ENCODE data around the gene ANKLE2.
"Not testable (repeated sequence)": the region's sequence is repeated elsewhere in the genome, so short reads cannot be mapped to it uniquely, and the experiment has no call there.

Gene ANKLE2

DNA sequence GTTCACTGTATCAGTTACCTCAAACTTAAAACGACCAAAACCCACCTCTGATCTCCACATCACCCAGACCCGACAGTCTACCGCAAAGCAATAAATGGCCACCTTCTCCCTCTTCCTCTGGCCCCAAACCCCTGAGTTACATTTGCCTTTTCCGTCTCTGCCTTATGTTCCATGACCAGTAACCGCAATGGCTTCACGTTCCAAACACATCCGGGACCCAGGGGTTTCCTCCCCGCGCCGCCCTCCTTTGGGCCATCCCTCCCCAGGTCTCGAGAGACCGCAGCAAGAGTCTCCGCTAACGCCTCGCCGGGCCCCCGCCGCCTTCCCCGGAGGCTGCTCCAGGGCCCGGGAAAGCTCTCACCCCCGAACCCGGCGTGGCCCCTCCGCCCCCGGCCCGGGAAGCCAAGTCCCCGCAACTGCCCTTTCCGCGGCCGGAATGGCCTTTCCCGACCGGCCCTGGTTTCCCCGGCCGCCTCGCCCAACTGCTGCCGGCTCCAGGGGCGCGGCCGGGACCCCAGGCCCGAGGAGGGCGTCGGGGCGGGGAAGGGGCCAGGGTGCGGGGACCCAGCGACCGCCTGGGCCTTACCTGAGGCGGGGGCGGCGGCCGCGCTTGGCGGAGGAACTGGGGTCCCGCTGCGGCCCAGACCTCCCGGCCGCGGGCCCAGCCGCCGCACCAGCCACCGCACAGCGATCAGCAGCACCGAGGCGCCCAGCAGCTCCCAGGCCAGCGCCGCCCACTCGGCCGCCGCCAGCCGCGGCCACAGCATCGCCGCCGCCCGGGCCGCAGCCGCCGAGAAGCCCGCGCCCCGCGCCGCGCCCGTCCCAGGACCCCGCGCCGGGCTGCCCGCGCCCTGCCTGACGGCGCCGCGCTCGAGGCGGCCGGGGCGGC is at the start of gene ANKLE2:
TSS of gene ANKLE2 (minus strand) at position 801 of the 889 bp plus-strand sequence. CDS start at position 767, 34 bp downstream.
- intact Hi-C loops (cut with DNase I) = loop anchor here (5.0 to 10.0 kb wide), 2 partner anchors 46 to 126 kb away; partner anchors contain the start of genes CHFR and PGAM5
- DNase-seq = peak in 3 of 10 donors; percentile 10 to 91 (median 80)

DNA sequence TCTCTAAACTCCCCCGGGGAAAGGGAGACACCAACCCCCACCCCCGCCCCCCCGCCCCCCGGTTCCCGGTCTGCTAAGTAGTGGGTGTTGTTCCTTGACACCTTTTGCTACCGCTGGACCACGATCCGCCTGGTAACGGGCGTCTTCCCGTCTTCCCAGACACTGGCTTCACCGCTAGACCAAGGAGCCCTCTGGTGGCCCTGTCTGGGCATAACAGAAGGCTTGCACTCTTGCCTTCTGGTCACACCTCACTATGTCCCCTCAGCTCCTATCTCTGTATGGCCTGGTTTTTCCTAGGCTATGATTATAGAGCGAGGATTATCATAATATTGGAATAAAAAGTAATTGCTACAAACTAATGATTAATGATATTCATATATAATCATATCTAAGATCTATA is 47.8 kb upstream of the ANKLE2 start:
- intact Hi-C loops (cut with DNase I) = not testable (repeated sequence)
- DNase-seq = peak in 5 of 10 donors; percentile 56 to 92 (median 58)

DNA sequence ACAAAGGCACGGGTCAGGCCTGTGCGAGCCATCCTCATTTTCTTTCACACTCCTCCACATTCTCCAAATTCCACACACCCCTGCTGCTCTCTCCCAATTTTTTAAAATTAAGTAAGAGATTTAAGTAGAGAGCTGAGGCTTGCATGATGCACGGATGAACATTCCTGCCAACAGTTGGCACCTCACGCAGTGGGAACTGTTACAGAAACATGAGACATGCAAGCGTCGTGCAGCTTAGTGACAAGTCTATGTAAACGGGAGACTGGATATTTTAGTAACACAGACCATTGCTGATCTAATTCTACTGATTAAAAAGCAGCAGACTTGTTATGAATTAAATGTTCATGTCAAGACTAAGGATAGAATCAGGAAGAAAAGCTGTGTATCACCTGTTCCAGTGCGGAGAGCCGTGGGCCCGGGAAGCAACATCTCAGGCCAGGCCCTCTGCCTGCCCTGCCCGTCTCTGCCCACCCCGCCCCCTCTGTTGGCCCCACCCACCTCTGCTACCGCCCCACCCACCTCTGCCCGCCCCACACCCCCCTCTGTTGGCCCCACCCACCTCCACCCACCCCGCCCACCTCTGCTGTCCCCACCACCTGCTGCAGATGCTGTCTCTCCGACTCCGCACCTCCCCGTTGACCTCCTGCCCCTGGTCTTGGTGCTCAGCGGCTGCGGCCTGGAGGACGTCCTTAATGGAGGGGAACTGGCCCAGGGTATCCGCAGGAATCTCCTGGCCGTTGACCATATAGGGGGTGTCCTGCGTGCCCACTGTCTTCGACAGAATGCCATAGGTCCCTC is 45.9 kb upstream of the ANKLE2 start:
- peak in 2 of 10 donors; percentile 43 to 91 for DNase-seq
- intact Hi-C loops (cut with DNase I) = no loop called here

DNA sequence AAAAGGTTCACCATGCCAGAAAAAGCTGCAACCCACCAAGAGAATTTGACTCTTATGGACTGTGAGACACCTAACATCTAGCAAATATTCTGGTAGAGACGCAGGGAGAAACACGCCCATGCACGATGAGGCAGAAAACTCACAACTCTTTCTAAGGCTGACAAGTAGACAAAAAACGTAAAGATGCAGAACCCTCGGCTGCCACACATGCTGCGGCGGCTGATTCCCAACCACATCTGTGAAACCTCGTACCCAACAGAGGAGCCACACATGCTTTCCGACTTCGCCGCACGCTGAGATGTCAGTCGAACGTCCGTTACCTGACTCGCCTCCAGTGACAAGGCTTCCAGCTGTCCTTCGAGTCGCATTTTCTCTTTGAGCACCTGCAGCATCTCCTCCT is 45.2 kb upstream of the ANKLE2 start:
- DNase-seq = peak in 6 of 10 donors; percentile 44 to 91 (median 64)
- intact Hi-C loops (cut with DNase I) = no loop called here

DNA sequence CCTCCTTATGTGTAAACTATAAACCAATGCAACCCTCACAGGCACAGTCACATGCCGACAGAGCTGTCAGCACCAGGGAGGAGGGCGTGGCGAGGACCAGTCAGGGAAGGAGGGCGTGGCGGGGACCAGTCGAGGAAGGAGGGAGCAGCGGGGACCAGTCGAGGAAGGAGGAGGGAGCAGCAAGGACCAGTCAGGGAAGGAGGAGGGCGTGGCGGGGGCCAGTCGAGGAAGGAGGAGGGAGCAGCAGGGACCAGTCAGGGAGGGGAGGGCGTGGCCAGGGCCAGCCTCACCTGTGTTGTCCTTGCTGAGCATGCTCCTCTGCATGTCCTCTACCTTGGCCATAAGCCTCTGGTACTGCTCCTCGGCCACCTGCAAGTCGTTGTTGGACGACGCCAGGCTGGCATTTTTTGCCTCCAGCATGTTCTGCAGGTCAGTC is 42.8 kb upstream of the ANKLE2 start:
- DNase-seq = no peak
- intact Hi-C loops (cut with DNase I) = no loop called here

DNA sequence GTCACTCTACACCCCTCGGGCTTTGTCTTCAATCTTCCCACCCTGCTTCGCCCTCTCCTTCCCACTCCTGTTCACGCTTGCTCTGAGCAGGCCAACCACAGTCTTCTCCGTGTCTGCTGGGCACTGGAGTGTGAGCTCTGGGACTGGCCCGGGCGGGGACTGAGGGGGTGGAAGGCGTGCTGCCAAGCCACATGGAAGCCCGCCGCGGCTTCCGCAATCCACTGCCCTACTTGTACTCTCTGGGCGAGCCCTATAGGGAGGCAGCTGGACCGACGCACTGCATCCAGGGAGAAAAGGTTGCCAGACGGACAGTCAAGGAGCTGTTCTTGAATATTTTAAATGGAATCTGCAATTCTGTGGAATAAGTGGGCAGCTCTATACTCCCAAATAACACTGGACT is 42.3 kb upstream of the ANKLE2 start:
- intact Hi-C loops (cut with DNase I) = no loop called here

DNA sequence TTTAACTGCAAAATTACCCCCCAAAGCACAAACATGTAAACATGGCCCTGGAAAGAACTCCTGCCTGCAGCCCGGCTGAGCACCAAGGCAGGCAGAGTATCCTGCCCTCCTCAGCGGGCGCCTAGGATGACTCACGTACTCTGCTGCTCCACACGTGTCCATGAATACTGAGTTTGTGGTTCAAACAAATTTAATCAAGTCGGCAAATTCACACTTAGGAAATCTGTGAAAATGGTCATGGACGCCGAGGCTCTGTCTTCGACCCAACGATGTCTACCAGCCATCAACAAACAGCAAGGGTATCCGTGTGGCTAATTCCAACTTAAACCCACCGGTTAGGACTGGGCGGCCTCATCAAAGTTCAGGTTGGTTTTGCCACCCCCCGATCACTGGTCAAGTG is 41.5 kb upstream of the ANKLE2 start:
- no peak for DNase-seq
- intact Hi-C loops (cut with DNase I) = no loop called here

More for the DNA sequence above, 42.3 kb upstream of the ANKLE2 start:
- peak in 2 of 10 donors; percentile 31 to 82 for DNase-seq

DNA sequence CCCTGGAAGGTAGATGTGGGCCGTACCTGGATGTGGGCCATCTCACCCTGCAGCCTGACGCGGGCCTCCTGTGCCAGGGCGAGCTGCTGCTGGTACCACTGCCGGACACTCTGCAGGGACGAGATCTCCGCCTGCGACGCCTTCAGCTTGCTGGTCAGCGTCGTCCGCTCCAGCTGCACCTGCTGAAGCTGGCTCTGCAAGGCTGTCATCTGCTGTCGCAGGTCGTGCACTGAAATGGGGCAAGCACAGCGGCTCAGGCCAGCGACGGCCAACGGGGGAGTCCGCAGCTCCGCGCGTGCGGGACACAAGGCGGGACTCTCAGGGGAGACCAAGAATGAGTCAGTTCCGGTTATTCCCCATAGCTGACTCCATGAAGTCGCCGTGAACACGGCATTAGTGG is 40.1 kb upstream of the ANKLE2 start:
- intact Hi-C loops (cut with DNase I) = no loop called here
- no peak for DNase-seq

DNA sequence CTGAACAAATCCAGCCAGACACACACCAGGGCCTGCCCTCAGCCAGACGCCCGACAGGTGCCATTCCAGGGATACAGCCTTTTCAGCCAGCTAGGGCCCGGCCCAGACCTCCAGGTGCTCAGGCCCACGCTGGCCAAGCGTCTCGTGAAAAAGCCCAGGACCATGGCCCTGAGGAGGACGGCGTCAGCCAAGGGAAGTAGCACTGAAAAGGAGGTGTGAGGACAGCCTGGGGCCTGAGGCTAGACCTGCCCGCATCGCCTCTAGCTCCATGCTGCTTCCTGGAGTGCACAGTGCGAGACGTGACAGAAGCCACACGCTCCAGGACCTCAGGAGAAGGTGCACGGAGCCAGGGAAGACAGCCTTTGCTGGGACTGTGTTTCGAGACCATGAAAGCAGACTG is 37.2 kb upstream of the ANKLE2 start:
- intact Hi-C loops (cut with DNase I) = no loop called here
- DNase-seq = no peak

DNA sequence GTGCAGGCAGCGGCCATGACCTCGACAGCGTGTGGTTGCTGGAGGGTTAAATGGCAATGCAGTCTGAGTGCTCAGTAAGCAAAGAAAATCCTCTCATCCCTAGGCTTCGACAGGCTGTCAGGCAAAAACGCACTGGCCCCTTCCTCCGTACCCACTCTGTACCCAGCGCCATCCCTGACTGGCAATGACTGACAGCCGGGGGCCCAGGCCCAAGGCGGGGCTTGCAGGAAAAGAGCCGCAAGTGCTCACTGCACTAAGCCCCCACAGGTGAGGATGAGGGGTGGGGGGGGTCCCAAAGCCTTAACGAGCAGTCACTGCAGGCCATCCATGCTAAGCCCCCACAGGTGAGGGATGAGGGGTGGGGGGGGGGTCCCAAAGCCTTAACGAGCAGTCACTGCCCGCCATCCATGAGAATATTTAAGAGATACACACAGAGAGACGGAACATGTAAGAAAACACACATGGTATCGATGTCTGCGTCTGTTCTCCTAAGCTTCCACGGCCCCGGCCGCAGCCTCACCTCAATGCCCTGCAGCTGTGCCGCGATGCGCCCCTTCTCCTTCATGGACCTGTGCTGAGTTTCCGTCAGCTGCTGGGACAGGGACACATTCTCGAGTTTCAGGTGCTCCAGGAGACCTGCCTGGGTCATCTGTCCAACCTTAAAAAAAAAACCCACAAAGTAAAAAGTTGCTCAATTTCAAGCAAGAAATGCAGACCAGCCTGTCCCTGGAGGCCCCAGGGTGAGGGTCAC is 36.4 kb upstream of the ANKLE2 start:
- DNase-seq = no peak
- intact Hi-C loops (cut with DNase I) = no loop called here

DNA sequence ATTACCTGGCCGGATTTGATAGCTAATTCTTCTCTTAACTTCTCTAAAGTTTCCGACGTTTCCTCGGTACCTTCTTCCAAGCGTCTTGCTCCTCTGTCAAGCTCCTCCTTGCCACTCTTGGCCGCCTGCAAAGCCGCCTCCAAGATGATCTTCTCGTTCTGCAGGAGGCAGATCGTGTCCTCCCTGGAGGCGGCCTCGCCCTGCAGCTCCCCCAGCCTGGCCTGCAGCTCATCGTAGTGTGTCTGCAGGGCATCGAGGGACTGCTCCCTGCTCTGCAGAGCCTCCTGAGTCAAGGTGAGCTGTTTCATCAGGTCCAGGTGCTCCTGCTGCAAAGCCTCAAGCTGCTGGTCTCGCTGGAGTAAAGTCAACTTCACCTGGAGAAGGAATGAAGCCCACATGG is 34.2 kb upstream of the ANKLE2 start:
- intact Hi-C loops (cut with DNase I) = no loop called here
- no peak for DNase-seq

DNA sequence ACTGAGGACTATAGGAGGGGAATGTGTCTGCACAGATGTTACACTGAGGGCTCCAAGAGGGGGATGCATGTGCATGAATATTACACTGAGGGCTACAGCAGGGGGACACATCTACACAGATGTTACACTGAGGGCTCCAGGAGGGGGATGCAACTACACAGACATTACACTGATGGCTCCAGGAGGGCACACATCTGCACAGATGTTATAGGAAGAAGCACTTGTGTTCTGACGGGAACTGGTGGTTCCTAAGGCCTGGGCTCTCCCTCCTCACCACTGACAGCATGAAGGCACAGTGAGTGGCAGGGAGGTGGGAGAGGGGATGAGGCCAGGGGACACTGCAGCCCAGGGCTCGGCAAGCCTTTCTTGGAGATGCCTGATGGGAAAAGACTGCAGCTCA is 30.3 kb upstream of the ANKLE2 start:
- intact Hi-C loops (cut with DNase I) = not testable (repeated sequence)

DNA sequence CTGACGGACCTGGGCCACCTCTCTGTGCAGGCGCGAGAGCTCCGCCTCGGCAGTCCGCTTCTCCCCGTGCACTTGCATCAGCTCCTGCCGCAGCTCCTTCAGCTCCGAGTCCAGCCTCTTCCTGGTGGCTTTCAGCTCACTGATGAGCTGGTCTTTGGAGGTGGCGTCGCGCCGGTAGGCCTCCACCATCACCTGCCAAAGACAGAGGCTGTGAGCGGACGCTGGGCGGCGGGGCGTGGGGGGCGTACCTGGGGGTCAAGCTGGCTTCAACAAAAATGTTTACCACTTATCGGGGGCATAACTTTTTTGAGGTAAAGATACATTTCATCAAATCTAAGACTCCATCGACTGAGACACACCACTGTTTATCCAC is 27.5 kb upstream of the ANKLE2 start:
- intact Hi-C loops (cut with DNase I) = no loop called here
- no peak for DNase-seq

More for the DNA sequence above, 30.3 kb upstream of the ANKLE2 start:
- not testable (repeated sequence) for DNase-seq

DNA sequence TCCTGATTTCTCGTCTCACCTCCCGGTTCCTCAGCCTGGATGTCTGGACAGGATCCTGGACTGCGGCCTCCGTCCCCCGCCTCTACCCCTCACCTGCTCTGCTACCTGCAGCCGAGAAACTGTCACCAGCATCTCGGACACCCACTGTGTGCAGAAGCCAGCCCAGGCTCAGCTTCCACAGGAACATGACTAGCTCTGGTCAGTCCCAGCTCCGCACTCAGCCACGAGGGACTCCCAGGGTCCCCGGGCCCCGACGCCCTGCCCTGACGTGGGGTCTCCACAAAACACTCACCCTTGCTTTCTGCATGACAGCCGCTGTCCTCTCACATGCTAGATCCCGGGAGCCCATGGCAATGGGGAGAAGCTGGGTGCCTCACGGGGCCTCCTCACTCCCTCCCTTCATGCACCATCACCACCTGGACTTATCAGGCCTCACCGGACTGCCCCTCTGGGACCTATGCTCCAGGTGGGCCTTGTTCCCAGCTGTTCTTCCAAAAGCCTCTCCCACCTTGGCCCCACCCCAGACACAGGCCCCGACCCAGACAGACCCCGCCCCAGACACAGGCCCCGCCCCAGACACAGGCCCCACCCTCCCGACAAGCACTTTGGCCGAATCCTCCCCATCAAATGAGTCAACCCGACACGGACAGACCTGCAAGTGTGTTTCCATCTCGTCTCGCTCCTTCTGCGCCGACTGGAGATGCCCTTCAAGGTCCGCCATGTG is 26.9 kb upstream of the ANKLE2 start:
- intact Hi-C loops (cut with DNase I) = no loop called here
- no peak for DNase-seq

DNA sequence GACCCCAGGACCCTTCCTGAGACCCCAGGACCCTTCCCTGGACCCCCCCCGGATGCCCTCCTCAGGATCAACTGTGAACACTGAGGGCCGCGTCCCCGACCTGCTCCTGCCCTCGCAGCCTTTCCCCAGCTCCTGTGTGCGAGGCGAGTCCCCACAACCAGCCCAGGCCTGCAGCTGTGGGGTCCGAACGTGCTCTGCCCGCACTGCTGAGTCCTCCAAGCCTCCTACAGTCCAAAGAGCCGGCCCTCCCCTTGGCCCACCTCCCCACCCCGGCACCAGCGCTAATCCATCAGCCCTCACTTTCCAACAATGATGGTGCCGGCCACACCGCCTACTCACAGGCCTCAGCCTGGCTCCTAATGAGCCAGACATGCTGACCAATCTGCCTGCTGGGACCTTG is 26.2 kb upstream of the ANKLE2 start:
- no peak for DNase-seq
- intact Hi-C loops (cut with DNase I) = no loop called here

DNA sequence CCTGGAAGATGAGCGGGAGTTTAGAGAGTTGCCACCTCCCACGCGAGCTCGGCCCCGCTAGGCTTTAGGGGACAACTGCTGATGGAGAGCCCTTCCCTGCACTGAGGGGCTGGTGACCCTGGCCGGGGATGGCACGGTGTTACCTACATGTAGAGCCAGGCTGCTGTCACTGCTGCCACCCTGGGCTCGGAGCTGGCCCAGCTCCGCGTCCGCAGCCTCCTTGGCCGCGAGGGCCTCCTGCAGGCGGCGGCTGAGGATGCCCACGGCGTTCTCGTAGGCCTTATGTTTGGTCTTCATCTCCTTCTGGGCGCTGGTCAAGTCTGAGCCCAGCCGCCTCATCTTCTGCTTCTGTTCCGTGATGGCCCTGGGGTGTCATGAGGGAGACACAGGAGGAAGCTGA is 24.6 kb upstream of the ANKLE2 start:
- DNase-seq = no peak

DNA sequence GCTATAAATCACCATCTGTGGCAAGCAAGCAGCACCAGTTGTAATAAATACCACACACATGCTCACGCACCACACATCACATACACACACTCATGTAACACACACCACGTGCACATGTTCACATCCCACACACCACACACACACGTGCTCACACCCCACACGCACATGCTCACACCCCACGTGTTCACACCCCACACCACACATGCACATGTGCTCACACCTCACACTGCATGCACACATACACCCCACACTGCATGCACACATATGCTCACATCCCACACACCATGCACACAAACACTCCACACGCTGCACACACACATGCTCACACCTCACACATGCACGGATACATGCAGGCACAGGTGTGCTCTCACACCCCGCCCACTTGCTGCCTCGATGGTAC is 22.9 kb upstream of the ANKLE2 start:
- DNase-seq = no peak
- intact Hi-C loops (cut with DNase I) = no loop called here

More for the DNA sequence above, 24.6 kb upstream of the ANKLE2 start:
- intact Hi-C loops (cut with DNase I) = no loop called here

DNA sequence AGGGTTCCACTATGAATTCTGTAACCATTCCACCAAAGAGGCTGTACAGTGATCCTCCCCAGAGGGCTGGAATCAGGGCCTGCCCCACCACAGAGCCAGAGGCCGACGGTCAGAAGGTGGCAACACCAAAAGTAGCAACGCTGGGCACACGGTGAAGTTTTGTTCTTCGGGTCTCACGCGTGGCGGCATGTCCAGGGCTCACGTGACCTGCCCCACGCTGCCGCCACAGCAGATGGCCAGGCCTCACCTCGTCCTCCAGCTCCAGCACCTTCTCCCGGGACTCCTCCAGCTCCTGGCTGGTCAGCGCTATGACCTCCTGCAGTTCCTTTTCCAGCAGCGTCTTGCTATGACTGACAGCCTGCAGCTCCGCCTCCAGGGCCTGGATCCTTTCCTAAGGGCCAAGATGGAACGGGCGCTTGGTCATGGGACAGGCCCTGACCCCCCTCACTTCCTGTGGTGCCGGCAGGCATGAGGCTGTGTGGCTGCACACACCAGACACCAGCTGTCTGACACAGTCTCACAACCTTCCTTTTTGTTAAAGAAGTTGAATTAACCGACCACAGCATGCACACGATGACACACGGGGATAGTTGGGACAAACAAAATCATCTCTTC is 22.4 kb upstream of the ANKLE2 start:
- DNase-seq = peak in 4 of 10 donors; percentile 38 to 93 (median 41)
- intact Hi-C loops (cut with DNase I) = no loop called here

DNA sequence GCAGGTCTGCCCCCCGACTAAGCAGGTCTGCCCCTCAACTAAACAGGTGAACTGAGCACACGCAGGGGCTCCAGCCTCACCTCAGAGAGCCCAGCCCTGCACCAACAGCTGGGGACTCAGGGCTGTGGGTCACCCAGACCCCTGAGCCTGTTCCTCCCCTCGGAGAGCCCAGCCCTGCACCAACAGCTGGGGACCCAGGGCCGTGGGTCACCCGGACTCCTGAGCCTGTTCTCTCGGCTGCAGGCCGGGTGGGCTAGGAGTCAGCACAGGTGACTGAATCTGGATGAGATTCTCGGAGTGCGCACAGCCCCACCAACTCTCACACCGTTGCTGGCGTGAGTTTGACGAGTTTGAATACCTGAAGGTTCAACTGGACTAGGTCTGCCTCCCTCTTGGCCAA is 20.3 kb upstream of the ANKLE2 start:
- intact Hi-C loops (cut with DNase I) = no loop called here
- no peak for DNase-seq

Measured in posterior cingulate gyrus (tissue), 11 donors.